Stimulated activated CD4-positive, alpha-beta T cell treated with anti-CD3 and anti-CD28 coated beads, Interleukin-1b, Interleukin-23, amount 100 ng/mL, for 4 hours (primary cell): ENCODE measurements around the gene TMEM245.
A peak's percentile ranks its signal among the peaks of the same experiment; 100 is the strongest.

ENCODE experiments used
- DNase-seq, 2 donors: peaks; one replicate each; pipeline ENCODE4 v3.0.0-alpha.2; 2020; ENCODE audit warnings: low read depth in 2 of 2

TMEM245 gene

GRCh38 chr9:109027176-109027575 lies 92.6 kb downstream of the TMEM245 start:
- DNase-seq, result no peak

GRCh38 chr9:109026306-109026705 lies 93.4 kb downstream of the TMEM245 start:
- no peak for DNase-seq

- no peak for DNase-seq
These were observed 96.9 kb downstream of the TMEM245 start for GRCh38 chr9:109022873-109023272.

- DNase-seq, result no peak
These were observed 98.9 kb downstream of the TMEM245 start for GRCh38 chr9:109020581-109021511.

GRCh38 chr9:109020113-109020512 lies 99.6 kb downstream of the TMEM245 start:
- no peak for DNase-seq

- no peak for DNase-seq
These were observed 100.3 kb downstream of the TMEM245 start for GRCh38 chr9:109019420-109019819.

GRCh38 chr9:109017493-109017892 lies 102.3 kb downstream of the TMEM245 start:
- DNase-seq, result no peak

GRCh38 chr9:109017061-109017460 lies 102.7 kb downstream of the TMEM245 start:
- no peak for DNase-seq

GRCh38 chr9:109016132-109016531 lies 103.6 kb downstream of the TMEM245 start:
- no peak for DNase-seq

GRCh38 chr9:109014608-109015280 lies 105.0 kb downstream of the TMEM245 start:
- DNase-seq, result no peak

- no peak for DNase-seq
These were observed 105.8 kb downstream of the TMEM245 start for GRCh38 chr9:109013679-109014607.

- DNase-seq, result peak; percentile 66 to 81
These were observed 106.7 kb downstream of the TMEM245 start, which contains the start of gene CTNNAL1 for GRCh38 chr9:109012876-109013678. Gene CTNNAL1 (minus strand): TSS chr9:109013499. CDS start chr9:109013442, 57 bp downstream.

- DNase-seq, result peak; percentile 34 to 36
These were observed 107.5 kb downstream of the TMEM245 start for GRCh38 chr9:109012009-109012875.

- DNase-seq, result no peak
These were observed 108.5 kb downstream of the TMEM245 start for GRCh38 chr9:109011231-109011671.

GRCh38 chr9:109010746-109011145 lies 109.0 kb downstream of the TMEM245 start:
- DNase-seq, result peak; percentile 2 to 45

GRCh38 chr9:109005678-109006077 lies 114.1 kb downstream of the TMEM245 start:
- no peak for DNase-seq

- DNase-seq, result no peak
These were observed 116.6 kb downstream of the TMEM245 start for GRCh38 chr9:109003116-109003515.

- DNase-seq, result no peak
These were observed 117.6 kb downstream of the TMEM245 start for GRCh38 chr9:109002141-109002540.

GRCh38 chr9:109001275-109001676 lies 118.5 kb downstream of the TMEM245 start:
- no peak for DNase-seq

GRCh38 chr9:108997112-108997511 lies 122.6 kb downstream of the TMEM245 start:
- no peak for DNase-seq
